Measurements from ENCODE around the gene PHKB.
A peak's percentile ranks its signal among the peaks of the same experiment; 100 is the strongest.
"Not testable (repeated sequence)": the region's sequence is repeated elsewhere in the genome, so short reads cannot be mapped to it uniquely, and the experiment has no call there.

PHKB gene

DNA sequence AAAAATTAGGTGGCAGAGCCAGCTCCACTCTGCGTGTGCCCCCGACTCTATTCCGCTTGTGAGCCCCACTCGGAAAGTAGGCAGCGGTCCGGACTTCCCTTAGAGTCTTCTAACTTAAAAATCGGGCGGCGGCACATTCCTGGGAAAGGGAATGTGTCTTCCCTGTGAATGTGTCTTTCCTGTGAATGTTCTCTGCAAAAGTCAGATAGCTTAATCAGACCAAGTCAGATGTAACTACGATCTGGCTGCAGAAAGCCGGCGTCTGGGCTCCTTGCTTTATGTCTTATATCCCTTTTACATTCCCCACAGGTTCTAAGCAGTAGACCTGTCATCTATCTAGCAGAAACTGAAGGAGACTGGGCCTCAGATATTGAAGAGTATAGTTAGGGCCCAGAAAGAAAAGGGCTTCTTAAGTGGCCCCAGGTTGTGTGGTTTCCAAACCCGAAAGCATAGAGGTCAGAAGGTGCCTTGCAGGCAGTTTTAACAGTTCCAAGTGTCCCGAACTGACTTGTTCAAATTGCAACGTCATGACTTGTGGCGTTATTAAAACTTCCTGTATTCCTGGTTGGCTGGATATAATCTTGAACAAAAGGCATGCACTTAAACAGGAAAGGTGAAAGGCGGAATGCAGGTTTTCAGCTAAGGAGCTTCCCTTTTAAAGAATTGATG is 601 bp downstream of the PHKB start:
- DNase-seq: peak; percentile 24
- peak; percentile 38 for ATAC-seq
- H3K9me3 Mint-ChIP-seq: no peaks in the 10 kb centered on the region

GRCh38 chr16:47463771-47464624 is 2.9 kb downstream of the PHKB start:
- ATAC-seq (no peak), DNase-seq (no peak)
- peak overlapping the region; percentile 11 to 36 for H3K4me3 Mint-ChIP-seq
- H3K9me3 Mint-ChIP-seq: no peaks in the 10 kb centered on the region
- H3K27me3 Mint-ChIP-seq: no peaks in the 10 kb centered on the region
- H3K27ac Mint-ChIP-seq: peak overlapping the region in 1 of 2 donors; percentile 31
- peaks cover 40% of the 10 kb centered on the region for H3K4me1 Mint-ChIP-seq

More for the DNA sequence above, 601 bp downstream of the PHKB start:
- Mint-ChIP-seq H3K27me3 (no peaks in the 10 kb centered on the region), H3K27ac (peak overlapping the region; percentile 94 to 100), H3K4me1 (peaks cover 45% of the 10 kb centered on the region), H3K4me3 (peak overlapping the region; percentile 87 to 92)

DNA sequence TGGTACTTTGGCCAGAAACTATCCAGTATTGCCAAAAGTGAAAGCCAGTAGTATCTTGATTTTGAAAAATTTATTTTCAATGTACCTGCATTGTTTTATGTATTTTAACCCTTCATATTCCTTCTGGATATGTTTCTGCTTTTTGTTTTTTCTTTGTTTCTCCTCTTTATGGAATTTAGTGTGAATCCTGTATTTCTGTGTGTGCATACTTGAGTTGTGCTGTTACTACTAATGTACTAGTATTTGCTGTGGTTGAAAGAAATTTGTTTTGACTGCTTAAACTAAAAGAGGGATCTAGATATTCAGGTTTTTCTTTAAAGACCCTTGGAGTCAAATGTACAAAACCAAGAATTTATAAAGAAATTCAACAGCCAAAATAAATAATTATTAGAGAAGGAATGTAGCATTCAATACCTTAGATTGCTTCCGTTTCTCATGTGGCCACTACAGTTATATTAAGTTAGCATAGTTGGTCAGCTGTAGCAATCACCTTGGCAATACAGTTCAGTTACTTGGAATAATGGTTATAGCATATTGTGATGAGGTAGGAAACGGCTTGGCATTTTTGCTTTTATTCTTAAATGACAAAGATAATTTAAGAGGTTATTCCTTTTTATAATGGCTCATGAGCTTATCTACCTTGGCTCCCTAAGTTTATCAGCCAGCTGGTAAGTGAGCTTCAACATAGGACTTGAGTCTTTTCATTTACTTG is 4.9 kb downstream of the PHKB start:
- Mint-ChIP-seq H3K4me1 (peaks cover 31% of the 10 kb centered on the region), H3K27me3 (no peaks in the 10 kb centered on the region), H3K9me3 (no peaks in the 10 kb centered on the region), H3K4me3 (no peak overlapping the region), H3K27ac (no peak overlapping the region)
- DNase-seq (no peak), ATAC-seq (no peak)

- peaks cover 26% of the 10 kb centered on the region for H3K4me1 Mint-ChIP-seq
- ATAC-seq (no peak), DNase-seq (no peak)
- H3K27ac Mint-ChIP-seq: no peak overlapping the region
- no peaks in the 10 kb centered on the region for H3K9me3 Mint-ChIP-seq
- no peaks in the 10 kb centered on the region for H3K27me3 Mint-ChIP-seq
- H3K4me3 Mint-ChIP-seq: no peak overlapping the region
Measured at GRCh38 chr16:47467501-47467900, 6.4 kb downstream of the PHKB start.

DNA sequence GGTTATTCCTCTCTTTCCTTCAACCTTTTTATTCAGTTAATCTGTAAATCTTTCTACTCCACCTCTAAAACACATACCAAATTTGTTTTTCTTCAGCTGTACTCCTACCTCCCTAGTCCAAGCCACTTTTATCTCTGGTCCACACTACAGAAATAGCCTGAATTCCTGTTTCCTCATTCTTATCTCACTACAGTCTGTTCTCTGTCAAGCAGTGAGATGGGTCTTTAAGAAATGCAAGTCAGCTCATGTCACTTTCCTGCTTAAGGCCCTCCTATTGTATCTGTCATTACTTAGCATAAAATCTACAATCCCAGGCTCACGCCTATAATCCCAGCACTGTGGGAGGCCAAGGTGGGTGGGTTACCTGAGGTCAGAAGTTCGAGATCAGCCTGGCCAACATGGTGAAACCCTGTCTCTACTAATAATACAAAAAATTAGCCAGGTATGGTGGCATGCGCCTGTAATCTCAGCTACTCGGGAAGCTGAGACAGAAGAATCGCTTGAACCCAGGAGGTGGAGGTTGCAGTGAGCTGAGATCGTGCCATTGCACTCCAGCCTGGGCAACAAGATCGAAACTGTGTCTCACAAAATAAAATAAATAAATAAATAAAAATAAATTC is 7.0 kb downstream of the PHKB start:
- not testable (repeated sequence) for H3K4me3 Mint-ChIP-seq, H3K27ac Mint-ChIP-seq, ATAC-seq, H3K27me3 Mint-ChIP-seq, H3K9me3 Mint-ChIP-seq, DNase-seq
- peaks cover 20% of the 10 kb centered on the region for H3K4me1 Mint-ChIP-seq

GRCh38 chr16:47469227-47469626 is 8.1 kb downstream of the PHKB start:
- ATAC-seq (no peak), DNase-seq (no peak)
- peaks cover 13% of the 10 kb centered on the region for H3K4me1 Mint-ChIP-seq
- no peaks in the 10 kb centered on the region for H3K9me3 Mint-ChIP-seq
- no peak overlapping the region for H3K4me3 Mint-ChIP-seq
- no peaks in the 10 kb centered on the region for H3K27me3 Mint-ChIP-seq
- peak overlapping the region in 1 of 2 donors; percentile 18 for H3K27ac Mint-ChIP-seq

GRCh38 chr16:47470211-47470610 is 9.1 kb downstream of the PHKB start:
- Mint-ChIP-seq H3K27ac (no peak overlapping the region), H3K4me3 (no peak overlapping the region), H3K27me3 (no peaks in the 10 kb centered on the region), H3K9me3 (no peaks in the 10 kb centered on the region), H3K4me1 (peaks cover 13% of the 10 kb centered on the region)
- ATAC-seq: no peak
- DNase-seq: no peak

GRCh38 chr16:47470810-47471209 is 9.7 kb downstream of the PHKB start:
- DNase-seq: no peak
- Mint-ChIP-seq H3K9me3 (no peaks in the 10 kb centered on the region), H3K4me1 (peaks cover 10% of the 10 kb centered on the region), H3K4me3 (no peak overlapping the region), H3K27me3 (no peaks in the 10 kb centered on the region), H3K27ac (no peak overlapping the region)
- no peak for ATAC-seq

DNA sequence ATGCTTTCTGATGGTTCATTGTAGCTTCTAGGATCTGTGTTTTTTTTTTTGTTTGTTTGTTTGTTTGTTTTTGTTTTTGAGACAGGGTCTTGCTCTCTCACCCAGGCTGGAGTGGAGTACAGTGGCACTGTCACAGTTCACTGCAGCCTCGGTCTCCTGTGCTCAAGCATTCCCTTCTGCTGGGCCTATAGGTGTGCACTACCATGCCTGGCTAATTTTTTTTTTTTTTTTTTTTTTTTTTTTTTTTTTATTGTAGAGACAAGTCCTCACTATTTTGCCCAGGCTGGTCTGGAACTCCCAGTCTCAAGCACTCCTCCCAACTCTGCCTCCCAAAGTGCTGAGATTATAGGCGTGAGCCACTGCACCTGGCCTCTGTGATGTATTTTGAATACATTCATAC is 11.9 kb downstream of the PHKB start:
- not testable (repeated sequence) for H3K9me3 Mint-ChIP-seq, H3K27ac Mint-ChIP-seq, ATAC-seq, DNase-seq, H3K4me3 Mint-ChIP-seq, H3K27me3 Mint-ChIP-seq
- H3K4me1 Mint-ChIP-seq: peaks cover 11% of the 10 kb centered on the region

GRCh38 chr16:47473792-47474191 is 12.7 kb downstream of the PHKB start:
- H3K9me3 Mint-ChIP-seq: no peaks in the 10 kb centered on the region
- H3K4me1 Mint-ChIP-seq: peaks cover 12% of the 10 kb centered on the region
- no peaks in the 10 kb centered on the region for H3K27me3 Mint-ChIP-seq
- no peak overlapping the region for H3K27ac Mint-ChIP-seq
- DNase-seq (no peak), ATAC-seq (no peak)
- H3K4me3 Mint-ChIP-seq: no peak overlapping the region

GRCh38 chr16:47475786-47476185 is 14.7 kb downstream of the PHKB start:
- Mint-ChIP-seq H3K4me1 (peaks cover 27% of the 10 kb centered on the region), H3K4me3 (no peak overlapping the region)

DNA sequence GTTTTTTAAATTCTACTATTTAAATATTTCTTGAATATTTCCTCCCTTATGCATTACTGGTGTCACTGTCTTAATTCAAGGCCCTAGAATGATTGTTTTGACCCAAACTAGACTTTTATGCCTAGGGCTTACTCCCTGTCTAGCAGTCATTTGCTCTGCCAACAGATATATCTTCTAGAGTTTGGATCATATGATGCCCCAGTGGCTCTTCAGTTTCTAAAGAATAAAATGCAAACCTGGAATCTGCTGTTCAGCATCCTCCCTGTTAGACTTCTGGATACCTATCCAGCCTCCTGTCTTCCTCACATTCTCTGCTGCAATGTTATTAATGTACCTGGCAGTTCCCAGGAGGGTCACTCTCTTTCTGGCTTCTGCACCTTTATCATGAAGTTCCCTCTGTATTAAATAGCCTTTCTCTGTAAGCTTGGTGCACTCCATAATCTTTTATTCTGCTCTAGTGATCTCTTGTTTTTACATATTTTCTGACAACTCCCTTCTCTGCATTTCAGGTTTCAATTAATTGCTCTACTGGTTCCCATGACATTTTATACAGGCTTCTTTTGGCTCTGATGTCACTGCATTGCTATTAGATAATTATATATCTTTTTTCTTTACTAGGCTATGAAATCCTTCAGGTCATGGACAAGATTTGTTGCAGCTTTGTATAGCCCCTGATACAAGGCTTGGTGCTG is 15.7 kb downstream of the PHKB start:
- ATAC-seq: no peak
- no peak for DNase-seq
- no peak overlapping the region for H3K27ac Mint-ChIP-seq
- no peaks in the 10 kb centered on the region for H3K9me3 Mint-ChIP-seq
- H3K27me3 Mint-ChIP-seq: no peaks in the 10 kb centered on the region
- H3K4me1 Mint-ChIP-seq: peaks cover 30% of the 10 kb centered on the region
- no peak overlapping the region for H3K4me3 Mint-ChIP-seq

More at GRCh38 chr16:47475786-47476185, 14.7 kb downstream of the PHKB start:
- H3K9me3 Mint-ChIP-seq: no peaks in the 10 kb centered on the region
- ATAC-seq: no peak
- no peaks in the 10 kb centered on the region for H3K27me3 Mint-ChIP-seq
- H3K27ac Mint-ChIP-seq: no peak overlapping the region
- no peak for DNase-seq

DNA sequence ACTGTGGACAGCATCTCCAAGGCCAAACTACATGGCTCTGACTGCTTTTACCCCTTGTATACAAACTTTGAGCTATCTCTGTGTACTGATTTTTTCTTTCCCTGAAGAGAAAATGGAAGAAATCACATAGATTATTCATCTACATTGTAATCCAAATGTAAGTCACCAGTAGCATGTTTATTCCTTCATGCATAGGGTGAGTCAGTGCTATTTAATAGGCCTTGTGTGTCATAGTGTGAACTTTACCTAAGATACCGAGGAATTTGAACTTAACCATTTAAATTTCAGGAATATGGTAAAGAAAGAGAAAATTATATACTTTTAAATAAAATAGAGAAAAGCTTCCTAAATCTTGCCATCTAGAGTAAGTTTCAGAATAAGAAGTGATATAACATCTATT is 16.5 kb downstream of the PHKB start:
- Mint-ChIP-seq H3K4me3 (no peak overlapping the region), H3K9me3 (no peaks in the 10 kb centered on the region), H3K27ac (no peak overlapping the region), H3K27me3 (no peaks in the 10 kb centered on the region), H3K4me1 (peaks cover 34% of the 10 kb centered on the region)
- ATAC-seq (no peak), DNase-seq (no peak)

- Mint-ChIP-seq H3K4me1 (peaks cover 40% of the 10 kb centered on the region), H3K27ac (no peak overlapping the region), H3K27me3 (no peaks in the 10 kb centered on the region), H3K4me3 (no peak overlapping the region), H3K9me3 (no peaks in the 10 kb centered on the region)
- ATAC-seq: no peak
- DNase-seq: no peak
Measured at GRCh38 chr16:47480410-47480809, 19.3 kb downstream of the PHKB start.
